22Rv1 (cell line): ENCODE results near the gene ADAD1.
"Not testable (repeated sequence)": the region's sequence is repeated elsewhere in the genome, so short reads cannot be mapped to it uniquely, and the experiment has no call there.

ENCODE experiments used
- H3K27ac ChIP-seq: fragments of 450-650 bp; 2 replicates; pipeline ENCODE4 v1.5.1; 2017
- ZFX ChIP-seq: fragments of 450-650 bp; IDR thresholded peaks from 2 replicates; pipeline ENCODE4 v1.6.1; 2017; ENCODE audit warnings: antibody characterized with exemption, borderline replicate concordance
- TF ChIP-seq, protein P1 (sequence below): fragments of 450-650 bp; IDR thresholded peaks from 2 replicates; pipeline ENCODE4 v1.5.1; 2017; ENCODE audit warnings: mild to moderate bottlenecking

ADAD1 gene

DNA sequence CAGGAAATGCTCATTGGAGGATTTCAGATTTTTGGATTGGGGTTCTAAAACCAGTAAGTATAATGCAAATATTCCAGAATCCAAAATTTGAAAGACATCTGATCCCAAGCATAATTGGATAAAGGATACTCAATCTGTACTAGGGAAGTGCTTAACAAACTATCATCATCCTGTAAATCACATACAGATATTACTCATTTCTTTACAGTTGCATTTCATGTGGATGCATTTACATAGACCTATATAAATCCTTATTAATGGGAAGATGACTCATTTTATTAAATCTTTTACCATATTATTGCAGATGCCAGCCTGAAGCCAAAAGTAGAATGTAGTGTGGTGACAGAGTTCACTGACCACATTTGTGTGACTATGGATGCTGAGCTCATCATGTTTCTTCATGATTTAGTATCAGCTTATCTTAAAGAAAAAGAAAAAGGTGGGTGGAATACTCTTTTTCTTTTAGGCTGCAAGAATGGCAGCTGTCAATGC, 22.4 kb upstream of the ADAD1 start:
- no peak overlapping the region for H3K27ac ChIP-seq
- TF ChIP-seq, protein P1, sequence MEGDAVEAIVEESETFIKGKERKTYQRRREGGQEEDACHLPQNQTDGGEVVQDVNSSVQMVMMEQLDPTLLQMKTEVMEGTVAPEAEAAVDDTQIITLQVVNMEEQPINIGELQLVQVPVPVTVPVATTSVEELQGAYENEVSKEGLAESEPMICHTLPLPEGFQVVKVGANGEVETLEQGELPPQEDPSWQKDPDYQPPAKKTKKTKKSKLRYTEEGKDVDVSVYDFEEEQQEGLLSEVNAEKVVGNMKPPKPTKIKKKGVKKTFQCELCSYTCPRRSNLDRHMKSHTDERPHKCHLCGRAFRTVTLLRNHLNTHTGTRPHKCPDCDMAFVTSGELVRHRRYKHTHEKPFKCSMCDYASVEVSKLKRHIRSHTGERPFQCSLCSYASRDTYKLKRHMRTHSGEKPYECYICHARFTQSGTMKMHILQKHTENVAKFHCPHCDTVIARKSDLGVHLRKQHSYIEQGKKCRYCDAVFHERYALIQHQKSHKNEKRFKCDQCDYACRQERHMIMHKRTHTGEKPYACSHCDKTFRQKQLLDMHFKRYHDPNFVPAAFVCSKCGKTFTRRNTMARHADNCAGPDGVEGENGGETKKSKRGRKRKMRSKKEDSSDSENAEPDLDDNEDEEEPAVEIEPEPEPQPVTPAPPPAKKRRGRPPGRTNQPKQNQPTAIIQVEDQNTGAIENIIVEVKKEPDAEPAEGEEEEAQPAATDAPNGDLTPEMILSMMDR: no peak
- no peak for TF ChIP-seq ZFX

DNA sequence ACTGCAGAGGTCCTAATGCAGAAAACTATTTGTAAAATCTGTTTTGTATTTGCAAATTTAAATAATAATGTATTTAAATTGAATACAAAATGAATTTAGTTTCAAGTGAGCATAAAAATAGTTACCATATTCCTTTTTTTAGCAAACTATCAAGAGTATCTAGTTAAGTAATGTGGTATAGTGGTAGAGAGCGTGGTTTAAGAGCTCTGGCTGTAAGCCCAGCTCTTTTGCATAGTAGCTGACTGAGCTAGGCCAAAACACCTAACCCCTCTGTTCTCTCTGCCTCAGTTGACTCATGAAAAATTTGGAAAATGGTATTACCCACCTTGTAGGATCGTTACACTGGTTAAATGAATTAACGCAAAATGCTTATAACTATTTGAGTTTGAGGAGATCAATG, 18.1 kb upstream of the ADAD1 start:
- TF ChIP-seq, protein P1: no peak
- TF ChIP-seq ZFX: no peak
- H3K27ac ChIP-seq: no peak overlapping the region

DNA sequence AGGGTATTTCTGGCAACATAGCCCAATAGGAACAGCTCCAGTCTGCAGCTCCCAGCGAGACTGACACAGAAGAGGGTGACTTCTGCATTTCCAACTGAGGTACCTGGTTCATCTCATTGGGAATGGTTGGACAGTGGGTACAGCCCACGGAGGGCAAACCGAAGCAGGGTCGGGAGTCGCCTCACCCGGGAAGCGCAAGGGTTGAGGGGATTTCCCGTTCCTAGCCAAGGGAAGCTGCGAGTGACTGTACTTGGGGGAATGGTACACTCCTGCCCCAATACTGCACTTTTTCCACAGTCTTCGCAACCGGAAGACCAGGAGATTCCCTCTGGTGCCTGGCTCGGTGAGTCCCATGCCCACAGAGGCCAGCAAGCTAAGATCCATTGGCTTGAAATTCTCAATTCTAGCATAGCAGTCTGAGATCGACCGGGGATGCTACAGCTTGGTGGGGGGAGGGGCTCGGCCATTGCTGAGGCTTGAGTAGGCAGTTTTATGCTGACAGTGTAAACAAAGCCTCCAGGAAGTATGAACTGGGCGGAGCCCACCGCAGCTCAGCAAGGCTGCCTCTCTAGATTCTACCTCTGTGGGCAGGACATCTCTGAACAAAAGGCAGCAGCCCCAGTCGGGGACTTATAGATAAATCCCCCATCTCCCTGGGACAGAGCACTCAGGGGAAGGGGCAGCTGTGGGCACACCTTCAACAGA, 14.0 kb upstream of the ADAD1 start:
- no peak for TF ChIP-seq ZFX
- TF ChIP-seq, protein P1: no peak

DNA sequence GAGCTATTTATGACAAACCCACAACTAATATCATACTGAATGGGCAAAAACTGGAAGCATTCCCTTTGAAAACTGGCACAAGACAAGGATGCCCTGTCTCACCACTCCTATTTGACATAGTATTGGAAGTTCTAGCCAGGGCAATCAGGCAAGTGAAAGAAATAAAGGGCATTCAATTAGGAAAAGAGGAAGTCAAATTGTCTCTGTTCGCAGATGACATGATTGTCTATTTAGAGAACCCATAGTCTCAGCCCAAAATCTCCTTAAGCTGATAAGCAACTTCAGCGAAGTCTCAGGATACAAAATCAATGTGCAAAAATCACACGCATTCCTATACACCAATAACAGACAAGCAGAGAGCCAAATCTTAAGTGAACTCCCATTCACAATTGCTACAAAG, 10.0 kb upstream of the ADAD1 start:
- not testable (repeated sequence) for H3K27ac ChIP-seq

More for the DNA sequence above, 14.0 kb upstream of the ADAD1 start:
- no peak overlapping the region for H3K27ac ChIP-seq

DNA sequence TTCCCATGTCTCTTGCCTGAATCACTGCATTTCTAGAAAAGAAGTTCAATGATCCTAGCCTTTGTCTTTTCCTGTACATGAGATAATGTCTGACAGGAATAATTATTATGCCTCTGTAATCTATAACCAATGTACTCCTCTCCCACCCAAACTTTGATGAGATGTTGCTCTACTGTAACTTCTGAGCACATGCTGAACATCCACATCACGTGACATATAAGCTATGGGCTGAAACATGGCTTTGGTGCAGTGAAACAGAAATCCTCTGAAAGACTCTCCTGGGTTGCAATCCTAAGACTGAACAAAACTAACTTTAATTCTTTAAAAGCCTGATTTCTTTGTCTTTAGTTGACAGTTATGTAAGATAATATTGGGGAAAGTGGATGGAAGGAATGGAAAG, 1.5 kb upstream of the ADAD1 start:
- no peak overlapping the region for H3K27ac ChIP-seq
- TF ChIP-seq, protein P1: no peak
- no peak for TF ChIP-seq ZFX

DNA sequence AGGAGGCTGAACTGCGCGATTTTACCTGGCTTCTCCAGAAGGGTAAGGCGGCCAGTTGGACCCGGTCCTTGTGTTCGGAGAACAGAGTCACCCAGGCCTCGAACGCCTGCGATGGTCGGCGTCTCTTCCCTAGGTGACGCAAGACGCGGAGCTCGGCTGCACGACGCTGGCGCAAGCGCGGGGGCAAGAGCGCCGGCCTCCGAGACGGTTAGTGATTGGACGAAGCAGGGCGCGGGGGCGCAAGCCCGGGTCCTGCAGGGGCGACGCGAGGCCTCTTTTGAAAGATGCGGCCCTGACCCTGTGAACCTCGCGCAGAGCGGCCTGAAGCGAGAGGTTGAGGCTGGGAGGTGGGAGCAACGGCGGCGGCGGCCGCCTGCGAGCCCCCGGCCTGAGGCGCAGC, 428 bp downstream of the ADAD1 start:
- no peak for TF ChIP-seq ZFX
- TF ChIP-seq, protein P1: no peak
- no peak overlapping the region for H3K27ac ChIP-seq

DNA sequence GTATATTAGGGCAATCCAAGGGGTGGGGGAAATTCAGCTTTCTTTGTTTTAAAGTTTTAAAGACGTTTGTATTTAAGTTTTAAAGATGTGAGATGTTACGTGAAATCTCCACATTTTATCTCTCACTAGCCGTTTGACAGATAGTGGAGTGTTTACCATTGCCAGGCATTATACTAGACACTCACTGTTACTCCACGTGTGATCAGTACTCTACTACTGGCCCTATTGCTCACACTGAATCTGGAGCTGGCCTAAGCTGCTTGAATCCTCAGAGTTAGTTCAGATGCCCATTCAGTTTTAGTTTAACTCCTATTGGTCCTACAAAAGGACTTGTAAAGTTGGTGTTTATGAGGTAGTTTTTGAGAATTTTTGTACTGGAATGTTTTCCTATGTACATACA, 4.5 kb downstream of the ADAD1 start:
- H3K27ac ChIP-seq: no peak overlapping the region
- TF ChIP-seq, protein P1: no peak
- no peak for TF ChIP-seq ZFX

DNA sequence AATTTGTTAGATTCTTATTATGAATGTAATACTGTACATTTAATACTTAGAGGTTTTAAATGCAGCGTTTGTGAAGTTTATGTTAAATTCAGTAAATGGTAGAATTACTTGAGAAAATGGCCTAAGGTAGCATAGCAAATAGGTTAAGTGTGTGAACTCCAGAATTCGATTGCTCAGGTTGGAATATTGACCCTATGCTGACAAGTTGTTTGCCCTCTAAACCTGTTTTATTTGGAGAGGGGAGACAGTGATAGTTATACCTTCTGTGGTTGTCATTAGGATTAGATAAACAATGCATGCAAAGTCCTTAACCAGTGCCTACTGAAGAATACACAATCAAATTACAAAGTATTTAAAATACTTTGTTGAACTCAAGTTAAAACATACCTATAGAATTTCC, 5.4 kb downstream of the ADAD1 start:
- no peak overlapping the region for H3K27ac ChIP-seq
- TF ChIP-seq, protein P1: no peak
- no peak for TF ChIP-seq ZFX
